ENCODE data around the gene MRPS22.

MRPS22 gene

DNA sequence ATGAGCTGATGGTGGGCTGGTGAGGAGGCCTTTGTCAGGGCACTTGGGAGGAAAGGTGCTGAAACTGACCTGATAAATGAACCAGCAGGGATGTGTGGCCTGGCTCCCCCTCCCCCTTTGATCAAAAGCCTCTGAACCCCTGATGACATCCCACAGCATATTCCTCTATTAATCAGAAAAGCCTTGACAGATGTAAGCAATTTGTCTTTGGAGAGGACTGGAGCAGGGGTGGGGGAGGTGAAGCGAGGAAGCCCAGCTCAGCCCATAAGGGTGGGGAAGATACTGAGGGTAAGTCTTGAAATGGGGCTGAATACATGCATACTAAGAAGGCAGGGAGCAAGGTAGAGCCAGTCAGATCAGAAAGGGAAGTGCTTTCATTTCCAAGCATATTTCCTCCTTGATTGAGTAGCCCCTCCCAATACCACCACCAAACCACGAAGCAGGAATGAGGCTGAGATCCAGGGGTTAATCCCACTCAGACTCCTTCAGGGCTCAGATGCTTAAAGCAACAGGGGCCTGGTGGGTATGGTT lies 34.7 kb upstream of the MRPS22 start:
- in situ Hi-C loops (cut with HindIII; ENCODE audit: low pct_ligation_motif_present, low pct_unique_long_range_greater_than_20kb, low sequenced_read_pairs) = loop anchor here (25.0 kb wide), 1 partner anchor 197 kb away; no protein-coding TSS in a partner anchor
- DNase-seq = peak; percentile 51

- in situ Hi-C loops (cut with HindIII; ENCODE audit: low pct_ligation_motif_present, low pct_unique_long_range_greater_than_20kb, low sequenced_read_pairs) = loop anchor here (25.0 kb wide), 1 partner anchor 198 kb away; no protein-coding TSS in a partner anchor
- peak; percentile 52 for DNase-seq
These were observed 33.9 kb upstream of the MRPS22 start for GRCh38 chr3:139309880-139310279.

GRCh38 chr3:139310474-139310933 lies 33.3 kb upstream of the MRPS22 start:
- peak; percentile 71 for DNase-seq
- in situ Hi-C loops (cut with HindIII; ENCODE audit: low pct_ligation_motif_present, low pct_unique_long_range_greater_than_20kb, low sequenced_read_pairs) = loop anchor here (25.0 kb wide), 1 partner anchor 198 kb away; no protein-coding TSS in a partner anchor

GRCh38 chr3:139311557-139311956 lies 32.3 kb upstream of the MRPS22 start:
- in situ Hi-C loops (cut with HindIII; ENCODE audit: low pct_ligation_motif_present, low pct_unique_long_range_greater_than_20kb, low sequenced_read_pairs) = loop anchor here (25.0 kb wide), 1 partner anchor 199 kb away; no protein-coding TSS in a partner anchor
- DNase-seq = no peak

DNA sequence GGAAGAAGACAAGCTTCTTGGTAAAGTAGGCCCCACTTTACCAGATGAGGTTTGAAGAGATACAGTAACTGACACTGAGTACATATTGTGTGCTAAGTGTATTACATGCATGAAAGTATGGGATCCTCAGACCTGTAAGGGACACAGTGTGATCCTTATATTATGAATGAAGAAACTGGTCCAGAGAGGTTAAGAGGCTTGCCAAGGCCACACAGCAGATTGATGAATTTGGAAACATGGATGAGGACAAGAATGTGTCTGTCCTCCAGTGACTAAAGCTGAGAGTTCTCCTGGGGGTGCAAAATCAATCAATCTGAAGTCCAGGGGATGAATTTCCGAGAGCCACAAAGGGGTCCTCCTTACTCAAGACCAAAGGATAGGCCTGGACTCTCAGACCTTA lies 31.4 kb upstream of the MRPS22 start:
- in situ Hi-C loops (cut with HindIII; ENCODE audit: low pct_ligation_motif_present, low pct_unique_long_range_greater_than_20kb, low sequenced_read_pairs) = loop anchor here (25.0 kb wide), 1 partner anchor 200 kb away; no protein-coding TSS in a partner anchor
- no peak for DNase-seq

- in situ Hi-C loops (cut with HindIII; ENCODE audit: low pct_ligation_motif_present, low pct_unique_long_range_greater_than_20kb, low sequenced_read_pairs) = loop anchor here (25.0 kb wide), 1 partner anchor 201 kb away; no protein-coding TSS in a partner anchor
- no peak for DNase-seq
These were observed 30.9 kb upstream of the MRPS22 start for GRCh38 chr3:139312959-139313358.

DNA sequence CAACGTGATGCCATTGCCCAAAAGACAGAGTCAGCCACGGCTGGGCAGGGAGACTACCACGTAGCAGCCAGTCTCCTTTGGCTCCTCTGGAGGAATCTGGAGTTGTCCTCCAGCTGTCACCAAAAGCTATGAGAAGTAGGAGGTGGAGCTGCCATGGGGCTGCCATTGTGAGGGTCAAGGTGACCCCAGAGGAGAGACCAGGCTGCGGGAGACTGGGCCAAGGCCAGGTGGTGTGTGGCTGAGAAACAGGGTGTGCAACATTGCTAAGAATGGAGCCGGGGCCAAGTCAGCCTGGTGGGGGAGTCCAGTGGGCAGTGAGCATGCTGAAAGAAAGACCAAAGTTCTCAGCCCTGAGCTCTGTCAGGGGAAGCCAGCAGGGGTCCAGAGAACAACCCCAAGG lies 29.9 kb upstream of the MRPS22 start:
- DNase-seq = no peak
- in situ Hi-C loops (cut with HindIII; ENCODE audit: low pct_ligation_motif_present, low pct_unique_long_range_greater_than_20kb, low sequenced_read_pairs) = loop anchor here (25.0 kb wide), 1 partner anchor 202 kb away; no protein-coding TSS in a partner anchor

GRCh38 chr3:139317215-139317614 lies 26.6 kb upstream of the MRPS22 start:
- DNase-seq = no peak
- in situ Hi-C loops (cut with HindIII; ENCODE audit: low pct_ligation_motif_present, low pct_unique_long_range_greater_than_20kb, low sequenced_read_pairs) = loop anchor here (25.0 kb wide), 1 partner anchor 205 kb away; no protein-coding TSS in a partner anchor

DNA sequence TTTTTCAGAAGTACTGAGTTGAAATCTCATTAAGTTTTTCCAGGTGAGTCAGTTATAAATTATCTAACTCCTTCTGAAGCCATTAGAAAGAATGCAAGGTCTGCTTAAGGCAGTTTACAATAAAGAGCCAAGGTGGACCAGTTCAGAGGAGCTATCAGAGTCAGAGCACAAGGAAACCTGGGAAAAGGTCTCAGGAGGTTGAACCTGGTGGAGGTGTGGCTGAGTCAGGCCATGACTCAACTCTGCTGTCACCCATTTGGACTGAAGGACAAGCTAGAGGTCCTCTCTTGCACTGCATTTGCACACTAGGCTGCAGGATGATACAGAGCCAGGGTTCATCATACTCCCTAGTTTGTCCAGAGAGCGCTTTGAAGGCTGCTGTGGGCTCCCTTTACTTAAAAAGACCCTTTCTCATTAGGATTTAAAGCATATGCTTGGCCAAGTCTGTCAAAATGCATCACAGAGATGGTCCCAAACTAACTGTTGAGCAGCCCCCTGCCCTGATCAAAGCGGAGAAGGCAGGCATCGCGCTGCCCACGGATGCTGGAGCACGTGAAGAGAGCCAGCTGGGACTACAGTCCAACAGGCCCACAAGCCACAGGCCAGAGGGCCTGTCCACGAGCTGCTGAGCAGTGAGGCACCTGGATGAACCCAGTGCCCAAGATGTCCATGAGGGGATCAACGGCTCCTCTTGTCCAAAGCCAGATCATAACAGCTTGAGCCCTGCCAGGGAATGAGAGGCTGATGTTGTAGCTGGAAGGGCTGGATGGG lies 26.0 kb upstream of the MRPS22 start:
- in situ Hi-C loops (cut with HindIII; ENCODE audit: low pct_ligation_motif_present, low pct_unique_long_range_greater_than_20kb, low sequenced_read_pairs) = loop anchor here (25.0 kb wide), 1 partner anchor 206 kb away; no protein-coding TSS in a partner anchor
- no peak for DNase-seq

DNA sequence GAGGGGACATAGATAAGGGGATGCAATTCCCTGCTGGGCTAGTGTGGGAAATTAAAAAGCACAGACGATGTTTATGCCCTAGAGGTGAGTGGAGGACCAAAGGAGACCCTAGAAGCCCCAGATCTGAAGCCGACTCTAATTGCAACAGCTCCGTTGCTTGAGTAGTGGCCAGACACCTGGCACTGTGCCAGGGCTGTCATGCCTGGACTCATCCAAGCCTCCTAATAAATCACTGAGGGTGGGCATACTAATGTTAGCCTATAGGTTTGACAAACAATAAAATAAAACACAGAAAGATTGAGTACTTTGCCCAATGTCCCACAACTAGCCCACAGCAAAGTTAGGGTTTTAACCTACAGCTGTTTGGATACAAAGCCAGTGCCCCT lies 25.4 kb upstream of the MRPS22 start:
- DNase-seq = no peak
- in situ Hi-C loops (cut with HindIII; ENCODE audit: low pct_ligation_motif_present, low pct_unique_long_range_greater_than_20kb, low sequenced_read_pairs) = loop anchor here (25.0 kb wide), 1 partner anchor 206 kb away; no protein-coding TSS in a partner anchor

DNA sequence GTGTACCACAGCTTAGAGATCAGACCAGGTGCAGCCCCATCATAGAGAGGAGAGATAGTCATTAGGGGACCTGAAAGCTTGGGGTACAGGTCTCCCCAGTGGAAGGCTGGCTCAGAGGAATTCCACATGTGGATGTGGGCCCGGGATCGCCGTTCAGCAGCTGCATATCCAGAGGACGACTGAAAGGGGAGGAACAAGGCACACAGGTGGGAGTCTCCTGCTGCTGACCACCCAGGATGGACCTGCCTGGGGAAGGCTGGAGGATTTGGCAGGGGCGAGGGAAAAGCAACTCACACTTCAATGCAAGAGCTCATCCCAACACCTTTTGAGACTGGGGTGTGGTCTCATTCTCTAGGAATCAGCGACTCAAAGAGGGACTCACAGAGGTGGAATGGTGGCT lies 25.0 kb upstream of the MRPS22 start:
- in situ Hi-C loops (cut with HindIII; ENCODE audit: low pct_ligation_motif_present, low pct_unique_long_range_greater_than_20kb, low sequenced_read_pairs) = loop anchor here (25.0 kb wide), 1 partner anchor 207 kb away; no protein-coding TSS in a partner anchor
- no peak for DNase-seq

DNA sequence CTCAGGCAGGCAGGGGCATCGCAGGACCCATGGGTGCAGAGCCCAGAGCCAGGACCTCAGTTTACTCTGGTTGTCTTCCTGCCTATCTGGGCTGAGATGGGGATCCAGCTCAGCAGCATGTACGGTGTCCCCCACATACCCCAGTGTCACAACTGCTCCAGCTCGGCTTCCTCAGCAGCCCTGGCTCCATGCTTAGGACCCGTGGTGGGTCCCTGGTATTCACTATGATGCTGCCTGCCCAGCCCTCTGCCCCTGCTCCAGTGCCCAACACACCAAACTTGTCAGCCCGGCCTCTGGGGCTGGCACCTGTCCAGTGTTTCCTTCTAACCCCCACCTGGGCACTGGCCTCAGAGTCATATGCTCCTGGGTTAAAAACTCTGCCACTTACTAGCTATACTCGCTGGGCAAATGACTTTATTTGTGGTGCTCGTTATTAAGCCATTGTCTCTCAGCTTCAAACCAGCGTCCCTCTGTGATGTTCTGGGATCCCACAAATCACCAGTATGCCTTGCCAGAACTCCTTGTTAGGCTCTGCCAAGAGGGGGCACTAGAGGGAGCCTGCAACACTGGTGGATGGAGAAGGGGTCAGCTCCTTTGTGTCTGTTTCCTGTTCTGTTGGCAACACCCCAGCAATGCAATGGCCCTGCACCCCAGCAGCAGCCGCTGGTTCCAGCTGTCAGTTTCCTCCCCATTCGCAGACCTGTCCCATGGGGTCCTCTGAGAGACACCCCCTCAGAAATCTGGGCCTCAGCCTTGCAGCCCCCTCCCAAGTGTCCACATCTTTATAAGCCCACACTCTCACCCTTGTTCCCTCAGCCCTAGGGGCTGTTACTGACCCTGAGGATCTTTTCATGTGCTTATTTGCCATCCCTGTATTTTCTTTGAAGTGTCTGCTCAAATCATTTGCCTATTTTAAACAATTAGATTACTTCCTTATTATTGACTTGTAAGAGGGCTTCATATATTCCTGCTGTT lies 24.1 kb upstream of the MRPS22 start:
- DNase-seq = peak; percentile 53
- in situ Hi-C loops (cut with HindIII; ENCODE audit: low pct_ligation_motif_present, low pct_unique_long_range_greater_than_20kb, low sequenced_read_pairs) = loop anchor here (25.0 kb wide), 1 partner anchor 207 kb away; no protein-coding TSS in a partner anchor

GRCh38 chr3:139320551-139321309 lies 23.1 kb upstream of the MRPS22 start:
- in situ Hi-C loops (cut with HindIII; ENCODE audit: low pct_ligation_motif_present, low pct_unique_long_range_greater_than_20kb, low sequenced_read_pairs) = loop anchor here (25.0 kb wide), 1 partner anchor 208 kb away; no protein-coding TSS in a partner anchor
- DNase-seq = no peak

DNA sequence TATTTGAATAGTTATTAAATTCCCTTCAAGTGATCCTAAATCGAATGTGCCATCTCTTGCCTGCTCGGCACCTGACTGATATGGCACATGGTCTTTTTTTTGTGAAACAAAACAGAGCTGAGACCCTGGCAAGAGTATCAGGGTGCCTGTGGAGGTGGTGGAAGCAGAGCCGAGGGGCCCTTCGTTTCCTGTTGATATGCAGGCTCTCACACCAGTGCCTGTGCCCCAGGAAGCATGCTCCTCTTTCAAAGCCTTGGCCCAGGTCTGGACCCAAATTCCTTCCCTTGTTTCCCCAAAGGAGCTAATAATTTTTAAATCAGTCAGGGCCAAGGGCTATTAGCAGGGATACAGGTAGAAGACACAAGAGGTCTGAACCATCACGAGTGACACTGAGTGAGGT lies 21.5 kb upstream of the MRPS22 start:
- DNase-seq = no peak
- in situ Hi-C loops (cut with HindIII; ENCODE audit: low pct_ligation_motif_present, low pct_unique_long_range_greater_than_20kb, low sequenced_read_pairs) = loop anchor here (25.0 kb wide), 1 partner anchor 210 kb away; no protein-coding TSS in a partner anchor

DNA sequence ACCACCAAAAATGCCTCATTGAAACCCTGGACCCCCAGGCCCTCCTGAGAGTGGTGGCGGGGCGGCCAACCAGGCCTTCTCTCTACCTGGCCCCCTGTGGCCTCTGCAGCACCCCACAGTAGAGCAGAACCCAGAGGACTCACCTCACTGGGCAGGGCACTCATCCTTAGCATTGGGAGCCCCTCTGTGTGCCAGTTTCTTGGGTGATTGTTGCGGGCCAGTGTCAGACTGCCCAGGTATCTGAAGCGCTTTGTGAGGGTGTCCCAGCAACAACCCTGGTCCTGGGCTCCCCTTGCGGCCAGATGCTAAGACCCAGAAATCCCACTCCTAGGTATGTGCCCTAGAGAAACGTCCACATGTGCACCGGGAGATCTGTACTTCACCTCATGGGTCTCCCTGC lies 20.7 kb upstream of the MRPS22 start:
- in situ Hi-C loops (cut with HindIII; ENCODE audit: low pct_ligation_motif_present, low pct_unique_long_range_greater_than_20kb, low sequenced_read_pairs) = loop anchor here (25.0 kb wide), 1 partner anchor 211 kb away; no protein-coding TSS in a partner anchor

DNA sequence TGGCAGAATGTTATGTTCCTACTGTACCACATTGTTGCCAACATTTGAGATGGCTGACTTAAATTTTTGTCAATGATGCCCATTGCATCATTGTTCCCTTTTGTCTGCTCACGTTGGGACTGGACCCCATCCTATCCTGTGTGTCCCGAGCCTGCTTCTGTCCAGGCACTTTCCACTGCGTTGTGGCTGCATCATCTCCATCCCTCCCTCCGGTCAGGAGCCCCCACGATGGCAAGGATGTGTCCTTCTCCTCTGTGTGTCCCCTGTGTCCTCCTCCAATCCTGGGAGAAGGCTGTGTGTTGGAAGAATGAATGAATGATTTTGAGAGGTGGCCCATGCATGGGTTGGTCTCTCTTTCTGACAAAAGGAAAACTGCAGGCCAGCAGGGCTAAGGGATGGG lies 19.4 kb upstream of the MRPS22 start:
- DNase-seq = no peak
- in situ Hi-C loops (cut with HindIII; ENCODE audit: low pct_ligation_motif_present, low pct_unique_long_range_greater_than_20kb, low sequenced_read_pairs) = loop anchor here (25.0 kb wide), 1 partner anchor 212 kb away; no protein-coding TSS in a partner anchor

More for the DNA sequence above, 20.7 kb upstream of the MRPS22 start:
- no peak for DNase-seq

GRCh38 chr3:139325551-139325950 lies 18.3 kb upstream of the MRPS22 start:
- no peak for DNase-seq
- in situ Hi-C loops (cut with HindIII; ENCODE audit: low pct_ligation_motif_present, low pct_unique_long_range_greater_than_20kb, low sequenced_read_pairs) = no loop called here

Measured in ACHN (cell line).